ENCODE results near the gene DCAF6.
"Not testable (repeated sequence)": the region's sequence is repeated elsewhere in the genome, so short reads cannot be mapped to it uniquely, and the experiment has no call there.

DCAF6 gene

DNA sequence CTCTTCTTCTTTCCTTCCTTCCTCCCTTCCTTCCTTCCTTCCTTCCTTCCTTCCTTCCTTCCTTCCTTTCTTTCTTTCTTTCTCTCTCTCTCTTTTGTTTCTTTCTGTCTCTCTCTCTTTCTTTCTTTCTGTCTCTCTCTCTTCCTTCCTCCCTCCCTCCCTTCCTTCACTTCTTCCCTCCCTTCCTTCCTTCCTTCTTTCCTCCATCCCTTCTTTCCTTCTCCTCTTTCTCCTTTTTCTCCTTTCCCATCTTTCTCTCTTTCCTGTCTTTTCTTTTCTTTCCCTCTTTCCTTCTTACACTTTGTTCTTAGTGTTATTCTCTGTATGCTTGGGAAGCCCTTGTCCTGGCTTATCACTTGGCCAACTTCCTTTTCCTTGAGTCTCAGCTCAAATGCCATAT lies 72.8 kb downstream of the DCAF6 start:
- no peak for DNase-seq (ENCODE audit: low read depth)

DNA sequence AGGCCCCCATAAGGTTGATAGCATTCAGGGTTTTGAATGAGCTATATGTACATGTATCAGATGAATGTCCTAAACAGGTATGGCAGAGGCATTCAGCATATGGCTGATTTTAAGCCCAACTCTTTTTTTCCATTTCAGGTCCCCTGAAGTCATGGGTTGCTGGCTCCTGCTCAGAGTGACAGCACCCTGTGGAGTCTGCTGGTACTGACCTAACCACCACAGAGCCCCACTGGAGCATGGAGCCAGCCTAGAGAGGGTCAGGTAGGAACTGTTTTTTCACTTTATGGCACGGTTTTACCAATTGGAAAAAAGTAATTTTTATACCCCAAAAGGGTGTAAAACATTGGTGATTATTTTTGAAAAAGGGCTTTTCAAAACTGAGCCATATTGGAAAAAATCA lies 82.9 kb downstream of the DCAF6 start:
- DNase-seq (ENCODE audit: low read depth), result no peak

DNA sequence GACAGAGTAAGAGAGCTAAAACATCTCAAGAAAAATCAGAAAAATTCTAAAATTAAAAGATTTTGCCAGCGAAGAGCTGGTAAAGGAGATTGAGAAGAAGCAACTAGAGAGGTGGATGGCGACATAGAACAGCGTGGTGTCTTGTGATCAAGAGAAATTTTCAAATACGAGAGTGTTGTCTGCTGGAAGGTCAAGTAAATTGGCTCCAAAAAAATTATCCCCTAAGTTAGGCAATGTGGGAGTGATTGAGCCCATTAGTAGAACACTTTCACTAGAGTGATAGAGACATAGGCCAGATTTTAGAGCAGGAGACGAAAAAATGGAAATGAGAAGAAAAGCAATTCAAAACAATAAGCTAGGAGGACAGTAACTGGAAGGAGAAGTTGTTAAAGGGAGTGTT lies 94.7 kb downstream of the DCAF6 start:
- no peak for DNase-seq (ENCODE audit: low read depth)

DNA sequence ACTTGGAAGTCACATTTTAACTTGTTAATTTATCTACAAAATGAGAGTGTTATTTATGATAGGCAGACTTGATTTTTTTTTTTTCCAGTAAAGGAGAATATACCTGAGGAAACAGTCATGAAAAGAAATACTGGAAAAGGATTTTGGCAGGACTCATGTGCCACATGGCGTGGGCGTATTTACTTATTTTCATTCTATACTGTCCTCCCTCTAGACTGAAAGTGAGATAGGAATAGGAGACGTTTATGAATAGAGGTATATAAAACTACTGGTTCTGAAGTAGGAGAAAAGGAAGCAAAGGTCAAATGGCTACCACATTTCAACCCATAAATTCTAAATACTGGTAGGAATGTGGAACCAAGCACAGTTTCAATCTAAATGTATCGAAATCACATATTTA lies 95.1 kb downstream of the DCAF6 start:
- DNase-seq (ENCODE audit: low read depth), result no peak

DNA sequence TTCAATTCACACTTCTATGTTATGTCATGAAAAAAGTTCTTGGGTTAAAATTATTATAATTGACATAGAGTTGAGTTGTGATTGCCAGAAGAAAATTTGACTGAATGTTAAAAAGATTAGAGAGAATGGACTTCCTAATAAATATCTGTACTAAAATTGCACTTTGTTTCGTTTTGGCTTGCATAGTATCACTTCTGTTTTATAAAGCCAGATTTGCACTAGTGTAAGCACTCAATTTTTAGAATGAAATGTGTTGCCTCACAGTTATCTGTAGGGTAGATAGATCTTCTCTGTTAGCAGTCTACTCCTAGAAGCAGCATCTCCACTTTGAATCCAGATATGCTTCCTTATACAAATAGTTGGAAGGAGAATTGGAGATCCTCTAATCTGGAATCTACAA lies 95.5 kb downstream of the DCAF6 start:
- DNase-seq (ENCODE audit: low read depth), result no peak

DNA sequence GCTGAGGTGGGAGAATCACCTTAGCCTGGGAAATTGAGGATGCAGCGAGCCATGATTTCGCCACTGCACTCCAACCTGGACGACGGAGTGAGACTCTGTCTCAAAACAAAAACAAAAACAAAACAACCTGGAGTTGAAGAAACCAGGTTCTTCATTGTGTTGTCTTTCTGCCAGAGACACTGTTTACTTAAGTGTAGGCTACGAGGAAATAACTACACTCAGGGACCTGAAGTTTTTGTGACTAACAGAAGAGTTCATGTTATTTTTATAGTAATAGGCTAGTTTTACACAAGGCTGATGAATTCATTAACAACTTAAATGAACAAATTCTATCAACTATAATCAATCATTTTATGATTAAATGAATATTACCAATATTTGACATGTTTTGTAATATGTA lies 98.9 kb downstream of the DCAF6 start:
- DNase-seq (ENCODE audit: low read depth), result no peak

DNA sequence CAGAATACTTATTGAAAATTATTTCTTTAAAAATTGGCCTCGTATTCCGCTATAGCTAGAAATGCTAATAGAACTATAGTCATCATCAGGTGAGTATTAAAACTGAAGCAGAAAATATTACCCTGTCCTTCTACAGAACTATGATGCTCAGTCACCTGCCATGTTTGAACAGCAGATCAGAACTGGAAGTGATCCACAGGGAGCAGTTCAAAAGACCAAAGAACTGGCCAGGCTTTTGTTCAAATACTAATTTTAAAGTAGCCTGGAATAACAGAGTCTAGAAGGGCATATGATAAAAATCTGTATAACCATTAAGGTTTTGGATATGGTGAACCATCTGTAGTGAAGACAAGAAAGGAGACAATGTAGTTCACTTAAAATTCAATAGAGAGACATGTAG lies 105.9 kb downstream of the DCAF6 start:
- no peak for DNase-seq (ENCODE audit: low read depth)

DNA sequence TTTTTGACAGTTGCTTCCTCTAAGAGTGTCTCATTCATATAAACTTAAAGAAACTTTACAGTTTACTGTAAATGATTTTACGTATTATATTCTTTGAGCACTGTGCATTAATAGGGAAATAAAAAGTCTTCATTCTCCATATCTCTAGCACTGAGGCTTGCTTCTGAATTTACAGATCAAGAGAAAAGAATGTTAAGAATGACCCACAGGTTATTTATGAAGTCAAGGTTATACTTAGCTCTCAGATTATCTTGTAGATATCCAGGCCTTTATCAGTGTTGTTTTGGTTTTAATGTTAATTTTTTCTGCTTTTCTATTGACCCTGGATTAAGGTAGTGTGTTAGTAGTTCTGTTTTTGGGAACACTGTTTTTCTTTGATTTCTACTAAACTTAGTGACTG lies 108.8 kb downstream of the DCAF6 start:
- DNase-seq (ENCODE audit: low read depth), result no peak

DNA sequence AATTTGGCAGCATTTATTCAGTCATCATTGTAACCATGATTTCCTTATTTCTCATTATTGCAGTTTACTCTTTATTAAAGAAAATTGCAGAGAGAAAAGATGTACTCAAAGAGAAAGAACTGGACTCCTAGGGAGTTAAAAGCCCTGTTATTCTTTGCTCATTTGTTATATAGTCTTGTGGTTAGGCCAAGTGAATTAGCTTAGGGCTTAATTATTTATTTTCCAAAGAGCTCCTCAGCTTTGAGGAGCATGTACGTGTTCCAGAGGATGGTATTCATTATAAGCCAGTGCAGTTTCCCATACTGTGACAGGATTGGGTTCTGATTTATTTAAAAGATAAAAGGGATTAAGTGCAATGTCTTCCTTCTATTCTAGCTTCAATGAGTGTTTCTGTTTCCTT lies 113.8 kb downstream of the DCAF6 start:
- no peak for DNase-seq (ENCODE audit: low read depth)

DNA sequence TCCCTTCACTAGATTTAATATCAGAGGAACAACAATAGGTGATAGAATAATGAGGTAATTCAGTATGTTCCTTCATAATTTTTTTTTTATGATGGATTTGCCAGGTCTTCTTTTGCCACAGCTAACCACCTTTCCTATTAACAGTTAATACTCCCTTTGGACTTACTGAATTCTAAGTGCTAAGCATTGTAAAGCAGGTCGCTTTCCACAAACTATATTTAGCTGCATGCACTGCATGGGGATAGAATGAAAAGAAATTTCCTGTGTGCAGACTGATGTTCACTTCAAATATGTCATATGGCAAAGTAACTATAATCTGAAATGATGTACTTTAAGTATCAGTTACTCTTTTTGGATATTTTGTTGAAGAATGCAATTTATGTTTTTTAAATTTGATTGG lies 114.4 kb downstream of the DCAF6 start:
- DNase-seq (ENCODE audit: low read depth), result no peak

DNA sequence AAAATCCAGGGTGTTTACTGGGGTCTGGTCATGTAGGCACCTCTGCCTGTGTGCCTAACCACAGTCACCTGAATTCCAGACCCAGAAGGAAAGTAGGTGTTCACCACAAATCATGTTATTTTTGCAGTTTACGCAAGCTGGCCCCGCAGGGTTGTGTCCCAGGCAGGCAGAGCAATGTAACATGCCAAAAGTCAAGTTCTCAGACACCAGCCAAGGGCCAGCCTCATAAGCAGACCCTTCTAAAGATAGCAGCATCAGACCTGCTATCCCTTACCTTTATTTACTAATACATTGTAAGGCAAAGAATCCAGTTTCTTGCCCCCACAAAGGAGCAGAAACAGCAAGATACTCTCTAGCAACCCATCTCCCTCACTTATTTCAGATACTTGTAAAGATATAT lies 117.2 kb downstream of the DCAF6 start:
- no peak for DNase-seq (ENCODE audit: low read depth)

DNA sequence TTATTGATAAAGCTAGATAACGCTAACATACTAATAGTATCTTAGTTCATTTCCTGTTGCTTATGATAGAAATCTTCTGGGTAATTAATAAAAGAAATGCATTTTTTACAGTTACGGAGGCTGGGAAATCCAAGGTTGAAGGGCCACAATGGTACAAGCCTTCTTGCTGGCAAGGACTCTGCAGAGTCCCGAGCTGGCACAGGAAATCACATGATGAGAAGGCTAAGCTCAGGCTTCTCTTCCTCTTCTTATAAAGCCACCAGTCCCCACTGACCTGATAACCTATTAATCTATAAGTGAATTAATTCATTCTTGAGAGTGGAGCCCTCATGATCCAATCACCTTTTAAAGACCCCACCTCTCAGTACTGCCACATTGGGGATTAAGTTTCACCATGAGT lies 117.6 kb downstream of the DCAF6 start:
- DNase-seq (ENCODE audit: low read depth), result no peak

DNA sequence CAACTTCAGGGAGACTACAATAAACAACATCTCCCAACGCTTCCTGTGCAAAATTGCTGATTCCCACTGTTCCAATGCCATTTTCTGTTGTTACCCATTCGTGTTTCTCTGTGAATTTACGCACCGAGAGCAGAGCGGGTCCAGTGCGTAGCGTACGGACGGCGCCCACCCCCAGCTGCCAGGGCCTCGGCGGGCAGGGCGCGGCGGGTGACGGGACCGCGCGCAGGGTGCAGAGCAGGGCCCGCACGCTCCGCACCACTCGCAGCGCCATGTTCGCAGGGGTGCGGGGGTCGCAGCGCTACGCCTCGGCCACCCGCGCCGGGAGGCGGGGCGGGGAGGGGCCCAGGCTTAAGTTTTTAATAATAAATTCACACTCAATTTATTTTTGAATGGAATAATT lies 119.7 kb downstream of the DCAF6 start:
- not testable (repeated sequence) for DNase-seq (ENCODE audit: low read depth)

DNA sequence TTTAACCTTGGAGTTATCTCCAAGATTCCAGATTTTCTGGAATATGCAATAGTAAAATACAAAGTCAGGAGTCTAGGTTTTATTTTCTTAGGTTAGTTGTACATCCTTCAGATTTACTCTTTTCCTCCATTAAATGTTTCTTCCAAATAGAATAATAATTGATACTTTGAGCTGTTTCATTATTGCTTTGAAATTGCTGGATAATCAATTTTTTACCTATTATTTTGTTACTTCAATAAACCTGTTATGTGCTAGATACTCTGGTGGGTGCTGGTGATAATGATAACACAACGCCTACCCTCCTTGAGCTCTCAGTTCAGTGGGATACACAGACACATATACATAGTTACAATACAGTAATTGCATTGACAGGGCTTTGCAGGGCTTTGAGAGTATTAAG lies 120.9 kb downstream of the DCAF6 start:
- DNase-seq (ENCODE audit: low read depth), result no peak

DNA sequence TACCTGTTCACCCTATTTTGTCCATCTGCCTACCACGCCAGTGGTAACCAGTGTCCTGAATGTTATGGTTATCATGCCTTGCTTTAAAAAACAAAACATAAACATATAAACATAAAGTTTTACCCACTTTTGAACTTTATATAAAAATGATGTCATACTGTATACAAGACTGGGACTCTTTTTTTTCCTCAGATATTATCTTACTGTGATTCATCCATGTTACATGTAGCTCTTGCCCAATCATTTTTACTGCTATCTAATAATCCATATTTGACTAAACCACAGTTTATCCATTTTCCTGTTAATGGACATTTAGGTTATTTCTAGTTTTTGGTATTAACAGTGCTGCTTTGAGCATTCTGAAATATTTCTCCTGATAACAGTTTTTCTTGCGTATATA lies 121.4 kb downstream of the DCAF6 start:
- no peak for DNase-seq (ENCODE audit: low read depth)

DNA sequence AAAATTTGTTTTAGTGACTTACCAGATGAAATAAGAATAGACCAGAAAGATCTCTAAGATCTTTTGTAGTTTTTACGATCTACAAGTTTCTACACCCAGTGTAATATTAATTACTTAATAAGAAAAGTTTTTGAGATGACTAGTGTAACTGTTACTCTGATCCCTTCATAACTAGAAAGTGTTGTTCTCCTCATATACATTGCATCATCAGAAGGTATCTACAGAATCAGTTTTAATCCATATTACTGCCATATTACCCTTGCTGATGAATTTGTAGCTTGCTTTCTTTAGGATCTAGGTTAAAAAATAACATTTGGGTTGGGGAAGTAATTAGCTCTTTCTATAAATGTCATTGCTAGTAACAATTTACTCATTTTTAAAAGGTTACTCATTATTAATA lies 127.7 kb downstream of the DCAF6 start:
- DNase-seq (ENCODE audit: low read depth), result no peak

DNA sequence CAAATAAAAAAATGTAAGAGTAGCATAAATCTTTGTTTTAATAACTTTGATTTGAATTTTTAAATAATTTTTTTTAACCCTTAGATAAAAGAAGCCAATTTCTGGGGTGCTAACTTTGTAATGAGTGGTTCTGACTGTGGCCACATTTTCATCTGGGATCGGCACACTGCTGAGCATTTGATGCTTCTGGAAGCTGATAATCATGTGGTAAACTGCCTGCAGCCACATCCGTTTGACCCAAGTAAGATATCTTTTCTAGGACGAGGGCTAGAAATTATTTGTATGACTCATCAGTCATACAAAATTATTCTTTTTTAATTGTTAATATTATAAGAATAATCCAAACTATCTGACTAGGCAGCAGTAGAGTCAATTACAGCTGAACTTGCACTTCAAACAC lies 129.0 kb downstream of the DCAF6 start:
- no peak for DNase-seq (ENCODE audit: low read depth)

DNA sequence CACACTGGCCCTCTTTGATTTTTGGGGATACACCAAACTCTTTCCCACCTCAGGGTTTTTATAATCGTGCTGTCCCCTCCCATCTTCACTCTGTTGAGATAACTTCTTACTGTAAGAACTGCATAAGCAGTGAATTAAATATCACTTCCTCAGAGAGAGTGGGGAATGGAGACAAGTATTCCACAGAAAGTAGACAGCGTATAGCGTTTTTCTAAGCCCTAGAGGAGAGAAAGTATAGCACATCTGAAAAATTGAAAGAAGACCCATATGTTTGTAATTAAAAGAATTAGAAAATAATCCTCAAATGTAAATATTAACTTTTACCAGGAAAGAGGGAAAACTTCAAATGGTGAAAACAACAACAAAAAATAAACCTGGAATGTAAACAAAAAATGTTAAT lies 132.9 kb downstream of the DCAF6 start:
- no peak for DNase-seq (ENCODE audit: low read depth)

DNA sequence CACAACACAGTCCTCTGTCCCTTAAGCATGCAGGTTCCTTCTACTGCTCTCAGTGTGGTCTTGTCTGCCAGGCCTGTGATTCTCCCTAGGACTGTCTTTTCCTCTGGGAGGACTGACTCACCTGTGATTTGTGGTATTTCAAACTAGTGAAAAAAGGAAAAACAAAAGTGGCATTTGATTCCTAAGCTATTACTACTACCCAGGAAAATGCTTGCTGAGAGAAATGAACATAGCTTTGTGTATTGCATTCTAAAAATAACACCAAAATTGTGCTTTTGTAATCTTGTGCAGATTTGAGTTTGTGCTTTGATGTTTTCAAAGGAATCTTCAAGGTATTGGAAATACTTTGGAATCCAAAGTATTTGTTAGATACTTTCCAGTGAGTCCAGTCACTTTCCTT lies 143.3 kb downstream of the DCAF6 start:
- no peak for DNase-seq (ENCODE audit: low read depth)

DNA sequence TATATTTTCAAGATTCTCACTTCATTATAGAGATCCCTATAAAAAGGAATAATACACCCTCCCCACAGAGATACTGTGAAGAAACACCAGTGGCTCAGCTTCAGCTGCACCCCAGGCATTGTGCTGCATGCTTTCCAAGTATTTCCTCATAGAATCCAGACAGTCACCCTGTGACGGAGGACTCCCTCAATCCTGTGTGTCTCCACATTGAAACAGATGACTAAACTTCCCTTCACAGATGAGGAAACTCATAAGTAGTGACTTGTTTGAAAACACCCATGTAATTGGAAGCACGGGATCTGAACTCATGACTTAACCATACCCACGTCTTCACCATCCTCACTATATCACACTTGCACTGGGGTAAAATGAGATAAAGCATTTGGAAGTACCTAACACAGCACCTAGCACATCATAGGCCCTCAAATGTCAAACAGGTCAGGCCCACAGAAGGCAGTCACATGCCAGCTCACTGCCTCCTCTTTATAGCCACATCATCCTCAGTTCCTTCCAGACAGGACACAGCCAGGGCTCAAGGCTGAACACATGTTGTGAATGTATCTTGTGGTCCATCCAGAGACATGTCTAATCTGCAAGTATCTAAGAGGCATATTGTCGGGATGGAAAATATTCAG lies 145.0 kb downstream of the DCAF6 start:
- no peak for DNase-seq (ENCODE audit: low read depth)

DNA sequence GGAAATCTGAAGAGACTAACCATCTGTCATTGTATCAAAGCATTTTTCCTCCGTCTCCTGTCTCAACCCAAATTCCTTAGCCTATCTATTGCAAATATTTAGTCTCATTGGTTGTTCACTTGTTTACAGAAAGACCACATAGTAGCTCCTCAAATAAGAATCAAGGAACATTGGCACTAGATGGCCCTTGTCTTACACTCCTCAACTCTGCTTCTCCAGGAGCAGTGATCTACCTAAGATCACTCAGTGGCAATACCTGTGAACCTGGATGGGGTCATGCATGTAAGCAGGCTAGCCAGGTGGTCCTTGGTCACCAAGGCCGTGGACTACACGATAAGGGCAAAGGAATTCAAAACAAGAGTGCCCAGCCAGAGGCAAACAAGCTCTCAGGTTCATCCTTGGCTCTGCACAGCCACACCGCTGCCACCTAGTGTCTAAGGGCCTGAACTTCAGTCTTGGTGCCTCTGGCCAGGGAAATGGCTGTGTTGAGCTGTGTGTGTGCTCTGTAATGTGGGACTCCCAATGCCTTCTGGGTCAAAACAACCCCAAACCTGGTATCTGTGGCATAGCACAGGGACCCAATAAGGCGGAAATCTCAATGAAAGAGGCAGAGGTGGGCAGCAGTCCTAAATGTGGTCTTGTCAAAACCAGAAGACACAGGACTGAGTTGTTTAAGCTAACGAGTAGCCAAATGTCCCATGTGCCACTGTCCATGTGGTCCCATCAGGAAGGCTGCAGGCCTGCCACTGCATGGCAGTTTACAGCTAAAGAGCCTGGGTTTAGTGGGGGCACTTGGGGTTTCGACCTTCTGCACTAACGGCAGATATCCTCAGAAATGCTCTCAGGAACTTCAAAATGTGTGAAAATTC lies 145.8 kb downstream of the DCAF6 start:
- peak; percentile 6 for DNase-seq (ENCODE audit: low read depth)

DNA sequence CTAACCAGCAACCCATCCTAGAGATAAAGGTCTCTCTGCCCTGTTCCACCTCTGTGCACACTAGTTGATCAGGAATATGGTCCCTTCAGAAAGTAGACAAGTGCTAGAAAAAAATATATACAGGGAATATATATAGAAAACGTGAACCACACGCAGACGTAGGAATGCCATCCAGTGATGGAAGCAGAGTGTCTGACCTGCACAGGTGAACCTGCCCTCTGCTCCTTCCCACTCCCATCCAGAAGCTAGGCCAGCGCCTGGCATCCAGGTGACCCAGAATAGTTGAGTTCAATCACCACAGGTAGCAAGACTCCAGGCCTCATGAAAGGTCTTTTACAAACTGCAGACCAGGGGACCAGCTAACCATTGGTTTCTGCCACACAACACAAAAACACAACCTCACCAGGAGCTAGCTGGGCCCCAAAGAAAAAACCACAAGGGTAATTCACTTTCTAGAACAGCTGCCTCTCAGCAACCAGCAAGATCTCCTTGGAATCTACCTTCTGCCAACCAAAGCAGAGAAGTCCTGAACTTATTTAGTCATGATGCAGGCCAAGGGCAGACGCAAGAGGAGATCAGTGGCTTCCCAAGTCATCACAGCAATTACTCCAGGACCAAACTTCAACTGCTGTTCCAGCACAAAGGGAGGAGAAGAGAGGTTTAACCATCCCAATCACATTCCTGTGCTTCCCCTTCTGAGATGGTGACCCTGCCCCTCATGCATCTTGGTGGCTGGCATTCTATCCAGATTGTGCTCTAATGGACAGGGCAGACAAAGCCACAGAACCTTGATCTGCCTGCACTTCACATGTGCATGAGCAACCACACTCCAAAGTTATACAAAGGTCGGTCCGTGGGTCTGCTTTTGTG lies 147.2 kb downstream of the DCAF6 start:
- DNase-seq (ENCODE audit: low read depth), result no peak
